HG02970 (cell line): ENCODE results near the gene ULK4.
"Not testable (repeated sequence)": the region's sequence is repeated elsewhere in the genome, so short reads cannot be mapped to it uniquely, and the experiment has no call there.

Experiments used
- ATAC-seq: cut with Tn5 transposase; IDR thresholded peaks from one replicate; pipeline ENCODE4 v1.9.1; 2021; ENCODE audit warnings: mild to moderate bottlenecking, moderate library complexity, moderate number of reproducible peaks; ENCODE audit not compliant: unreplicated experiment, low FRiP score

ULK4 gene

DNA sequence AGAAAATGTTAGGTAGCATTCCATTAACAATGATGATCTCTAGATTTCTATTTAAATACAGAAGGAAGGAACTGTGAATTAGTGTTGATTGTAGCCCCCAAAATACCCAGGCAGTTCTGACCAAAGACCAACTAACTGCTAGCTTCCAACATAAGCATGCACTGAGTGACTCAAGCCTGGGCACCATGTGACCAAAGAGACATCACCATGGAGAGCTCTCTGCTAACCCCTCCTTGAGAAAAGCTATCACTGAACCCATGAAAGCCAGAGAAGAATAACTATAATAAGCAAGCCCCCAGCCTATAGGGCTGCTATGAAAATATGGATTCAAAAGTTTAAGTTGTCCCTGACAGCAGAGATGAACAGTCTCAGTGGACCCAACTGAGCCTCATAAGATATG is 310.2 kb downstream of the ULK4 start:
- no peak for ATAC-seq

- ATAC-seq = no peak
Observed at GRCh38 chr3:41650406-41650805, 311.5 kb downstream of the ULK4 start.

- no peak for ATAC-seq
Observed at GRCh38 chr3:41649129-41649739, 312.7 kb downstream of the ULK4 start.

DNA sequence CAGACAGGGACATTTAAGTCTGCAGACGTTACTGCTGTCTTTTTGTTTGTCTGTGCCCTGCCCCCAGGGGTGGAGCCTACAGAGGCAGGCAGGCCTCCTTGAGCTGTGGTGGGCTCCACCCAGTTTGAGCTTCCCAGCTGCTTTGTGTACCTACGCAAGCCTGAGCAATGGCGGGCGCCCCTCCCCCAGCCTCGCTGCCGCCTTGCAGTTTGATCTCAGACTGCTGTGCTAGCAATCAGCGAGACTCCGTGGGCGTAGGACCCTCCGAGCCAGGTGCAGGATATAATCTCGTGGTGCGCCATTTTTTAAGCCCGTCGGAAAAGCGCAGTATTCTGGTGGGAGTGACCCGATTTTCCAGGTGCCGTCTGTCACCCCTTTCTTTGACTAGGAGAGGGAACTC is 314.2 kb downstream of the ULK4 start:
- ATAC-seq = not testable (repeated sequence)

DNA sequence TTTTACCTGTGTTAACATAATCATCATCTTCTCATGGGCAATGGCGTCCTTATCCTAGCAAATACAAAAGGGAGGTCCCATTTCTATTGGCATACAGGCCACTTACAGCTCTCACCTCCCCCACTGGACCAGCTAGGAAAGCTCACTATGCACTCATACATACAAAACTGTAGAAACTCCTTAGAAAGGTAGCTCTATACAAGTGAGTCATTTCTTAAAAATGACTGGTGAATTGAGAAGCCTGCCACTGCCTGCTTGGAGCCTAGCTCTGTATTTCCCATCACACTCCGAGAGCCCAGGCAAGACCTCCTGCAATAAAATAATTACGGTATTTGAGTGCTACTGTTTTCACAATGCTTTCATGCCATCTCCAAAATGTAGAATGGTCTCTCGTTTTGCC is 321.8 kb downstream of the ULK4 start:
- ATAC-seq = no peak

- no peak for ATAC-seq
Observed at GRCh38 chr3:41638381-41638780, 323.5 kb downstream of the ULK4 start.

GRCh38 chr3:41632700-41633099 is 329.2 kb downstream of the ULK4 start:
- no peak for ATAC-seq

GRCh38 chr3:41630708-41631107 is 331.2 kb downstream of the ULK4 start:
- no peak for ATAC-seq

DNA sequence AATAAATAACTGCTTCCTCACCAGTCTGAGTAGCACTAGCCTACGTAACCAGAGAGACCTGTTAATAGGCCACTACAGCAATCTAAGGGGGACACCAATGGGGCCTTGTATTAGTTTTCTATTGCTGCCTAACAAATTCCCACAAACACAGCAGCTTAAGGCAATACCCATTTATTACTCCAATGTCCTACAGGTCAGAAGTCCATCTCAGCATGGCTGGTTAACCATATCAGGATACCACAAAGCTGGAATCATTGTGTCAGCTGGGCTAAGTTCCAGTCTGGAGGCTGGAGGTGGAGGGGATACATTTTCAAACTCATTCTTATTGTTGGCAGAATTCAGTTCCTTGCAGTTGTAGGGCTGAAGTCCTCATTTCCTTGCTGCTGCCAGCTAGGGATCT is 331.9 kb downstream of the ULK4 start:
- ATAC-seq = no peak

DNA sequence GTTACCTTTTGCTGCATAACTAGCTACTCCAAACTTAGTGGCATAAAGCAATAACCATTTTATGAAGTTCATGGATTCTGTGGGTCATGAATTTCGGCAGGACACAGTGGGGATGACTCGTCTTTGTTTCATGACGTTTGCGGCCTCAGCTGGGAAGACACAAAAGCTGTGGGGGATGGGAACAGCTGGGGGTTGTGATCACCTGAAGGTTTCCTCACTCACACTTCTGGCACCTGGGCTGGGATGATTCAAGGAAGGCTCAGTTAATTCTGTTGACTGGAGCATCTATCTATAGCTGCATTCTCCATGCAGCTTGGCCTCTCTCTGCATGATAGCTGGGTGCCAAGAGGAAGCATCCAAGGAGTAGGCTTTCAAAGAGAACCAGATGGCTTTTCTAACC is 332.8 kb downstream of the ULK4 start:
- no peak for ATAC-seq

GRCh38 chr3:41627477-41628087 is 334.3 kb downstream of the ULK4 start:
- ATAC-seq = no peak

DNA sequence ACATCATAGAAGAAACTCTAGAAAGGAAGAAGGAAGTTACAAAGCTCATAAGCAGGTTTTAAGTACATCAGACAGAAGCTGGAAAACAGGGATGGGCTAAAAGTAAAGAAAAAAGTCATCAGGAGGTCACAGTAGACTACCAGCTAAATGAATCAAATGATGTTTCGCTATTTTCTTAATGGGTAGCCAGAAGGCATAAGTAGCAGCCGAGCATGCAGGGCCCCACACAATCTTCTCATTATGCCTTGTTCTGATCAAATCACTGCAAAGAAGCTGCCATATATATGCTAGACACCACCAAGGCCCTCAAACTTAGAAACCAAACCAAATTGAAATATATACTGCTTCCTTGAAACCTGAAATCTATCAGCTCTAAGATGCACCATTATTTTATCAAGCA is 349.1 kb downstream of the ULK4 start:
- ATAC-seq = no peak

DNA sequence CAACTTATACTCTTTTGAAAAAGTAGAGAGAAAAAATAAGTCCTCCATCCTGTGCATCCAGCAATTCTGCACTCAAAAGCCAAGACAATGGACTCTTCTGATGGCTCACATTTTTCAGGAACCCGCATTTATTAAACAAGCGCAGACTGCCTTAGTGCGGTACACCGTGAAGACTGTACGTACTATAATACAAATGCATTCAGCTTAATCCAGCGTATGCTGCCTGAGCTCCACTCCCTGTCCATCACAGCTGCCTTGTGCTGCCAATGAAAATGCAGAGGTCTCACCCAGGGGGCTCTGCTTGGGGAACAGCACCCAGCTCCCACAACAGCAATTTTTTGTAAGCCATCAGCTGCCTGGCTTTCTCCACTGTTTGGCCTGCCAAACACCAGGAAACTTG is 350.9 kb downstream of the ULK4 start:
- ATAC-seq = no peak

GRCh38 chr3:41608347-41608746 is 353.6 kb downstream of the ULK4 start:
- no peak for ATAC-seq

DNA sequence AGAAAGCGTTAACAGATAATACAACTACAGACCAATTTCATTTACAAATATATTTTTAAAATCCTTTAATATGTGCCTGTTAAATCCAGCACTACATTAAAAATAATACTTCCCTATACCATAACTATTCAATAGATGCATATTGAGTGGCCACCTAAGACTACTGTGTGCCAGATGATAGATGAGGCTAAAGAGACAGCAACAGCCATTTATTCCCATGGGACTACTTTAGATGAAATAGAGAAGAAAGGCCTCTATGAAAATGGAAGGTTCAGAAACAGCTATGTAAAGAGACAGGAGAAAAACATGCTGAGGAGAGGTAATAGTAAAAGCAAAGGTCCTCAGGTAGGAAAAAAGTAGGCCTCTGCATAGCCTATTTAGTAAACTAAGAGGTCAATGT is 358.1 kb downstream of the ULK4 start:
- no peak for ATAC-seq

DNA sequence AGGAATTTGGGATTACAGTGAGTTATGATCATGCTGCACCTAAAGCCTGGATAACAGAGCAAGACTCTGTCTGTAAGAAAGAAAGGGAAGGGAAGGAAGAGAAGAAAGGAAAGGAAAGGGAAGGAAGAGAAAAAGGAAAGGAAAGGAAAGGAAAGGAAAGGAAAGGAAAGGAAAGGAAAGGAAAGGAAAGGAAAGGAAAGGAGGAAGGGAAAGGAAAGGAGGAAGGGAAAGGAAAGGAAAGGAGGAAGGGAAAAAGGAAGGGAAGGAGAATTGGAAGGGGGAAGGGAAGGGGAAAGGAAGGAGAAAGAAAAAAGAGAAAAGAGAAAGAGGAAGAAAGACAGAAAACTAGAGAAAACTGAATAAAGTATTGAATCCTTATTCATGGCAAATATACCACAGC is 359.8 kb downstream of the ULK4 start:
- no peak for ATAC-seq

- ATAC-seq = no peak
Observed at GRCh38 chr3:41601404-41601987, 360.4 kb downstream of the ULK4 start.

- no peak for ATAC-seq
Observed at GRCh38 chr3:41600616-41601015, 361.3 kb downstream of the ULK4 start.

- ATAC-seq = no peak
Observed at GRCh38 chr3:41599127-41599484, 362.8 kb downstream of the ULK4 start.

DNA sequence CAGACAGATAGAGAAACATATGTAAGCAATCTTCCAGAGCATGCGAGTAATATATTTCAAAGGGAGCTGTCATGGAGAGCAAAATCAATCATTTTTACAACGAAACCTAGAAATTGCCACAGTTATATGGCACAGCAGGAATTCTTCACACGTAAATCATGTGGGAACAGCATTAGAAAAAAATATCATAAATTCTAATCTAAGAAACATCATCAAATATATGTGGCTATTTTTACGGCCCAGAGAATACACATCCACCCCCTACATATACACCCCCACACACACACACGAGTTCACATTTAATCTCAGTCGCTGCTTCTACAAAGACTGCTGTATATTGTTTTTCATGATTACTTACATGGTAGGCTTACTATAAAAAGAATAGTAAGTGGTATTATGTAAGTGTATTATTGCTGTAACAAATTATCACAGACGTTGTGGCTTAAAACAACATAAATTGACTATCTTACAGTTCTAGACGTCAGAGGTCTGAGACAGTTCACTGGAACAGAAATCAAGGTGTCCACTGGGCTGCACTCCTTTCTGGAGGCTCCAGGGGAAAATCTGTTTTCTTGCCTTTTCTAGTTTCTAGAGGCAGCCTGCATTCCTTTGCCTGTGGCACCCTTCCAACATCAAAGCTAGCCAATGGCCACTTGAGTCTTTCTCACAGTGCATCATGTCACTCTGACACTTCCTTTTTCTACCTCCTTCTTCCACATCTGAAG is 363.3 kb downstream of the ULK4 start:
- no peak for ATAC-seq

DNA sequence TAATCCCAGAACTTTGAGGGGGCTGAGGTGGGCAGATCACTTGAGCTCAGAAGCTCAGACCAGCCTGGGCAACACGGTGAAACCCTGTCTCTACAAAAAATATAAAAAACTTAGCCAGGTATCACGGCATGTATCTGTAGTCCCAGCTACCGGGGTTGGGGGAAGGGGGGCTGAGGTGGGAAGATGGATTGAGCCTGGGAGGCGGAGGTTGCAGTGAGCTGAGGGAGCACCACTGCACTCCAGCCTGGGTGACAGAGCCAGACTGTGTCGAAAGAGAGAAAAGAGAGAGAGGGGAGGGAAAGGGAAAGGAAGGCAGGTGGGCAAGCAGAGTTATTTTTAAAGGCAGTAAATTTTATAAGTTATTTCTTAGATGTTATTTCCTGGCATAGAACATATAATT is 368.1 kb downstream of the ULK4 start:
- no peak for ATAC-seq
